ENCODE results near the gene DNAH11. TPM values are rescaled to one million over a fixed set of nuclear protein-coding genes. Genes with fewer than 3 reads are reported as not detected.

The DNAH11 gene
- total and polyA plus RNA-seq, 4 donors = 0.05 to 0.50 (median 0.11) TPM

GRCh38 chr7:21605008-21605585, 62.3 kb downstream of the DNAH11 start:
- peaks cover 0 to 16% (median 4%) of the 10 kb centered on the region in 4 donors for H3K4me1 ChIP-seq (ENCODE audit: control insufficient read depth in 4 of 4, insufficient read depth in 4 of 4, low read length in 3 of 4)
- no peak overlapping the region for H3K9ac ChIP-seq (ENCODE audit: low read depth in 1 of 2, low read length in 2 of 2)
- H3K4me3 ChIP-seq (ENCODE audit: low read depth in 1 of 3, low read length in 3 of 3) = no peak overlapping the region
- 25% methylated on average over 3 of the region's 3 CpGs for WGBS
- TF ChIP-seq YY1 (IDR thresholded peaks at IDR 0.05) (no peak), FOXA1 (IDR thresholded peaks at IDR 0.05) (no peak), NR2F2 (IDR thresholded peaks at IDR 0.05) (no peak), SP1 (IDR thresholded peaks at IDR 0.05) (peak; percentile 51), HNF4A (conservative IDR thresholded peaks at IDR 0.05) (peak; percentile 58 to 76), FOXA2 (IDR thresholded peaks at IDR 0.05) (peak; percentile 36), HNF4G (IDR thresholded peaks at IDR 0.05) (no peak), ATF3 (IDR thresholded peaks at IDR 0.05) (no peak), CTCF (IDR thresholded peaks at IDR 0.05; ENCODE audit: low read depth, low read length, missing input control) (no peak), RAD21 (IDR thresholded peaks at IDR 0.05) (no peak), REST (IDR thresholded peaks at IDR 0.05) (peak; percentile 39), TAF1 (conservative IDR thresholded peaks at IDR 0.05) (no peak), RXRA (IDR thresholded peaks at IDR 0.05) (peak in 1 of 2 donors; percentile 62), MAX (IDR thresholded peaks at IDR 0.05) (peak; percentile 13), GABPA (IDR thresholded peaks at IDR 0.05 in 1 of 2, conservative IDR thresholded peaks at IDR 0.05 in 1 of 2) (no peak), JUND (IDR thresholded peaks at IDR 0.05) (peak in 1 of 2 donors; percentile 17)
- no peaks in the 10 kb centered on the region for H3K9me3 ChIP-seq (ENCODE audit: control insufficient read depth in 4 of 4, low read length in 3 of 4)
- H3K36me3 ChIP-seq (ENCODE audit: control insufficient read depth in 4 of 4, insufficient read depth in 3 of 4, low read depth in 1 of 4, low read length in 3 of 4) = no peaks in the 10 kb centered on the region
- no peaks in the 10 kb centered on the region for H3K27me3 ChIP-seq (ENCODE audit: control insufficient read depth in 4 of 4, insufficient read depth in 4 of 4, low read length in 3 of 4)
- DNase-seq (ENCODE audit: low spot score) = no peak
- H3K27ac ChIP-seq (ENCODE audit: low read depth in 1 of 2, low read length in 2 of 2) = peak overlapping the region in 1 of 2 donors; percentile 1

- Histone ChIP-seq H3K36me3 (ENCODE audit: control insufficient read depth in 4 of 4, insufficient read depth in 3 of 4, low read depth in 1 of 4, low read length in 3 of 4) (no peaks in the 10 kb centered on the region), H3K9me3 (ENCODE audit: control insufficient read depth in 4 of 4, low read length in 3 of 4) (no peaks in the 10 kb centered on the region), H3K4me3 (ENCODE audit: low read depth in 1 of 3, low read length in 3 of 3) (no peak overlapping the region), H3K27me3 (ENCODE audit: control insufficient read depth in 4 of 4, insufficient read depth in 4 of 4, low read length in 3 of 4) (no peaks in the 10 kb centered on the region), H3K9ac (ENCODE audit: low read depth in 1 of 2, low read length in 2 of 2) (no peak overlapping the region), H3K27ac (ENCODE audit: low read depth in 1 of 2, low read length in 2 of 2) (no peak overlapping the region), H3K4me1 (ENCODE audit: control insufficient read depth in 4 of 4, insufficient read depth in 4 of 4, low read length in 3 of 4) (peaks cover 0 to 22% (median 9%) of the 10 kb centered on the region in 4 donors)
- 77% methylated on average over 3 of the region's 3 CpGs for WGBS
- TF ChIP-seq HNF4G (IDR thresholded peaks at IDR 0.05) (no peak), HNF4A (conservative IDR thresholded peaks at IDR 0.05) (no peak), GABPA (IDR thresholded peaks at IDR 0.05 in 1 of 2, conservative IDR thresholded peaks at IDR 0.05 in 1 of 2) (no peak), EGR1 (IDR thresholded peaks at IDR 0.05; ENCODE audit: low read depth in 2 of 2) (no peak), JUND (IDR thresholded peaks at IDR 0.05) (no peak), FOXA1 (IDR thresholded peaks at IDR 0.05) (no peak), RXRA (IDR thresholded peaks at IDR 0.05) (no peak), RAD21 (IDR thresholded peaks at IDR 0.05) (no peak), REST (IDR thresholded peaks at IDR 0.05) (no peak), NR2F2 (IDR thresholded peaks at IDR 0.05) (no peak), SP1 (IDR thresholded peaks at IDR 0.05) (no peak), MAX (IDR thresholded peaks at IDR 0.05) (no peak), TAF1 (conservative IDR thresholded peaks at IDR 0.05) (no peak), ATF3 (IDR thresholded peaks at IDR 0.05) (no peak), ZBTB33 (IDR thresholded peaks at IDR 0.05) (no peak)
- no peak for DNase-seq (ENCODE audit: low spot score)
Measured at GRCh38 chr7:21608465-21608864, 65.6 kb downstream of the DNAH11 start.

Data from liver (tissue), 9 donors.